Skeletal muscle tissue (tissue), 4 donors: ENCODE measurements around the gene SYTL5. TPM values are rescaled to one million over a fixed set of nuclear protein-coding genes. Genes with fewer than 3 reads are reported as not detected.

Experiments used
- H3K27ac ChIP-seq: one replicate; pipeline ENCODE4 v1.7.0; 2013; ENCODE audit warnings: mild to moderate bottlenecking, low read depth, low read length, inconsistent platforms
- H3K27me3 ChIP-seq, 3 donors: one replicate each; pipeline ENCODE4 v1.7.0; 2013; ENCODE audit warnings: low read length in 3 of 3; ENCODE audit not compliant: control insufficient read depth in 3 of 3, insufficient read depth in 3 of 3
- H3K36me3 ChIP-seq, 3 donors: one replicate each; pipeline ENCODE4 v1.7.0; 2013; ENCODE audit warnings: low read length in 3 of 3; ENCODE audit not compliant: control insufficient read depth in 3 of 3, insufficient read depth in 3 of 3
- H3K4me1 ChIP-seq, 3 donors: one replicate each; pipeline ENCODE4 v1.7.0; 2013; ENCODE audit warnings: low read length in 3 of 3, mild to moderate bottlenecking in 3 of 3; ENCODE audit not compliant: control insufficient read depth in 3 of 3, insufficient read depth in 3 of 3
- H3K4me3 ChIP-seq, 3 donors: one replicate each; pipeline ENCODE4 v1.7.0; 2013; ENCODE audit warnings: low read length in 3 of 3
- H3K9ac ChIP-seq, 3 donors: one replicate each; pipeline ENCODE4 v1.7.0; 2013; ENCODE audit warnings: low read length in 3 of 3, mild to moderate bottlenecking in 3 of 3, moderate library complexity in 2 of 3, low read depth in 1 of 3
- H3K9me3 ChIP-seq, 3 donors: one replicate each; pipeline ENCODE4 v1.7.0; 2013; ENCODE audit warnings: low read length in 3 of 3; ENCODE audit not compliant: control insufficient read depth in 3 of 3
- total RNA-seq: library from RNA; depleted of rRNA; stranded (reverse); fragments of >200 nt; gene quantifications from one replicate; pipeline ENCODE4 v1.2.3, GENCODE V29; 2014
- donor health status: Osteomylitis.

The SYTL5 gene
- total RNA-seq, 1 donor from 2014 or later: not detected

- Histone ChIP-seq H3K27me3 (no peaks in the 10 kb centered on the region), H3K36me3 (no peaks in the 10 kb centered on the region), H3K9me3 (no peaks in the 10 kb centered on the region), H3K9ac (no peak overlapping the region), H3K4me1 (no peaks in the 10 kb centered on the region), H3K4me3 (no peak overlapping the region), H3K27ac (no peak overlapping the region)
Observed at GRCh38 chrX:38052096-38052495, 45.7 kb downstream of the SYTL5 start.

- no peaks in the 10 kb centered on the region for H3K36me3 ChIP-seq
- H3K9ac ChIP-seq: no peak overlapping the region
- no peaks in the 10 kb centered on the region for H3K4me1 ChIP-seq
- H3K27me3 ChIP-seq: no peaks in the 10 kb centered on the region
- no peaks in the 10 kb centered on the region for H3K9me3 ChIP-seq
- no peak overlapping the region for H3K4me3 ChIP-seq
- no peak overlapping the region for H3K27ac ChIP-seq
Observed at GRCh38 chrX:38055170-38055847, 49.0 kb downstream of the SYTL5 start.

GRCh38 chrX:38060331-38060878 is 54.1 kb downstream of the SYTL5 start:
- no peaks in the 10 kb centered on the region for H3K9me3 ChIP-seq
- no peaks in the 10 kb centered on the region for H3K36me3 ChIP-seq
- H3K27me3 ChIP-seq: no peaks in the 10 kb centered on the region
- H3K4me3 ChIP-seq: no peak overlapping the region
- H3K4me1 ChIP-seq: no peaks in the 10 kb centered on the region
- H3K9ac ChIP-seq: no peak overlapping the region
- no peak overlapping the region for H3K27ac ChIP-seq

- H3K9ac ChIP-seq: no peak overlapping the region
- no peak overlapping the region for H3K27ac ChIP-seq
- H3K27me3 ChIP-seq: no peaks in the 10 kb centered on the region
- H3K36me3 ChIP-seq: no peaks in the 10 kb centered on the region
- H3K4me1 ChIP-seq: no peaks in the 10 kb centered on the region
- H3K9me3 ChIP-seq: no peaks in the 10 kb centered on the region
- no peak overlapping the region for H3K4me3 ChIP-seq
Observed at GRCh38 chrX:38061335-38061734, 55.0 kb downstream of the SYTL5 start.

- Histone ChIP-seq H3K4me1 (no peaks in the 10 kb centered on the region), H3K4me3 (no peak overlapping the region), H3K9ac (no peak overlapping the region), H3K9me3 (no peaks in the 10 kb centered on the region), H3K36me3 (no peaks in the 10 kb centered on the region), H3K27me3 (no peaks in the 10 kb centered on the region), H3K27ac (no peak overlapping the region)
Observed at GRCh38 chrX:38066934-38067333, 60.6 kb downstream of the SYTL5 start.

- no peaks in the 10 kb centered on the region for H3K9me3 ChIP-seq
- H3K9ac ChIP-seq: no peak overlapping the region
- no peaks in the 10 kb centered on the region for H3K36me3 ChIP-seq
- H3K4me3 ChIP-seq: no peak overlapping the region
- no peak overlapping the region for H3K27ac ChIP-seq
- no peaks in the 10 kb centered on the region for H3K4me1 ChIP-seq
- no peaks in the 10 kb centered on the region for H3K27me3 ChIP-seq
Observed at GRCh38 chrX:38069273-38069672, 62.9 kb downstream of the SYTL5 start.

GRCh38 chrX:38069991-38070390 is 63.6 kb downstream of the SYTL5 start:
- H3K36me3 ChIP-seq: no peaks in the 10 kb centered on the region
- no peak overlapping the region for H3K4me3 ChIP-seq
- no peaks in the 10 kb centered on the region for H3K27me3 ChIP-seq
- H3K27ac ChIP-seq: no peak overlapping the region
- H3K9me3 ChIP-seq: no peaks in the 10 kb centered on the region
- H3K9ac ChIP-seq: no peak overlapping the region
- H3K4me1 ChIP-seq: no peaks in the 10 kb centered on the region

- Histone ChIP-seq H3K4me3 (no peak overlapping the region), H3K27me3 (no peaks in the 10 kb centered on the region), H3K9ac (no peak overlapping the region), H3K36me3 (no peaks in the 10 kb centered on the region), H3K9me3 (no peaks in the 10 kb centered on the region), H3K27ac (no peak overlapping the region), H3K4me1 (no peaks in the 10 kb centered on the region)
Observed at GRCh38 chrX:38079463-38079862, 73.1 kb downstream of the SYTL5 start.

- Histone ChIP-seq H3K27me3 (no peaks in the 10 kb centered on the region), H3K9me3 (no peaks in the 10 kb centered on the region), H3K4me1 (no peaks in the 10 kb centered on the region), H3K4me3 (no peak overlapping the region), H3K27ac (no peak overlapping the region), H3K9ac (no peak overlapping the region), H3K36me3 (no peaks in the 10 kb centered on the region)
Observed at GRCh38 chrX:38080808-38081207, 74.5 kb downstream of the SYTL5 start.

GRCh38 chrX:38081909-38082308 is 75.6 kb downstream of the SYTL5 start:
- Histone ChIP-seq H3K9me3 (no peaks in the 10 kb centered on the region), H3K27ac (no peak overlapping the region), H3K36me3 (no peaks in the 10 kb centered on the region), H3K9ac (no peak overlapping the region), H3K4me1 (no peaks in the 10 kb centered on the region), H3K4me3 (no peak overlapping the region), H3K27me3 (no peaks in the 10 kb centered on the region)
